Measurements from ENCODE around the gene TRIM46.
A peak's percentile ranks its signal among the peaks of the same experiment; 100 is the strongest.
"Not testable (repeated sequence)": the region's sequence is repeated elsewhere in the genome, so short reads cannot be mapped to it uniquely, and the experiment has no call there.

The TRIM46 gene

DNA sequence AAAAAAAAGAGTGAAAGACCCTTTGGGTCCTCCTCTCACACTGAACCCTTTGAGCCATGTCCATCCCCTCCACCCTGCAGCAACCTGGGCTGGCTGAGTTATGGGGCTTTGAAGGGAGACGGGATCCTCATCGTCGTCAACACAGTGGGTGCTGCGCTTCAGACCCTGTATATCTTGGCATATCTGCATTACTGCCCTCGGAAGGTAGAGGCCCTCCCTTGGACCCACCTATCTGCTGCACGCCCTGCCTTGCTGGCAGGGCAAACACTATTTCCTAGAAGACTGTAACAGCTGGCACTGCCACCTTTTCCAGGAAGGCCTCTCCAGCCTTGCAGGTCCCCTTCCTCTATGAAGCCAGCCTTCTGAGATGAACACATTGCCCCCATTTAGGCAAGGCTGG is 36.9 kb upstream of the TRIM46 start:
- Histone ChIP-seq H3K4me3 (peak overlapping the region; percentile 55 to 82 (median 62)), H3K27ac (peak overlapping the region in 19 of 21 experiments; percentile 1 to 98 (median 96))

DNA sequence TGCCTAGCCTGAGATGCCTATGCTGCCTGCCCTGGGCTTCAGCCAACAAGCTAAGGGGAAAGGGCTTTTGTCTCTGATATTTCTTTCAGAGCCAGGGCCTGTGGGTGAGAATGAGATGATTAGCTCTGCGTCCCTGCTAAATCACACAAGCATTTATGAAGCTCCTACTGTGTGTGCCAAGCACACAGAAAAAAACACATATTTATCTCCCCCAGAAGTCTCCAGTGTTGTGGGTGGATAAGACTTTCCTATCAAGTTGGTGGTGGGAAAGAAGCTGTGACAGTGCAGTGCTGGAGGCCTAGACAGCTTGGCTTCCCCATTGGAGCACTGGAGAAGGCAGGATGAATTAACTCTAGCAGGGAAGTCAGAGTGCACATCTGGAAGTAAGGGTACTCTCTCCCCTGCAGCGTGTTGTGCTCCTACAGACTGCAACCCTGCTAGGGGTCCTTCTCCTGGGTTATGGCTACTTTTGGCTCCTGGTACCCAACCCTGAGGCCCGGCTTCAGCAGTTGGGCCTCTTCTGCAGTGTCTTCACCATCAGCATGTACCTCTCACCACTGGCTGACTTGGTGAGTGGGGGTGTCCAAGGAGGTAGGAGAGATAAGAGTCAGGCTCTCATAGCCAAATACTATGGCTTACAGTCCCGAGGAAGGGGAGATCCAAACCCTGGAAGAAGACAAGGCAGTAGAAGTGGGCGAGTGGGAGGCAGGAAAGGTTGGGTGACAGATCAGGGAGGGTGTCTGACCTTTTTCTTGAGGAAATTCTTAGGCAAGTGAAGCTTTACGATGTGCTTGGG is 36.3 kb upstream of the TRIM46 start:
- Histone ChIP-seq H3K27ac (peak overlapping the region in 16 of 21 experiments; percentile 1 to 98 (median 96)), H3K4me3 (peak overlapping the region in 1 of 7 experiments; percentile 57)

DNA sequence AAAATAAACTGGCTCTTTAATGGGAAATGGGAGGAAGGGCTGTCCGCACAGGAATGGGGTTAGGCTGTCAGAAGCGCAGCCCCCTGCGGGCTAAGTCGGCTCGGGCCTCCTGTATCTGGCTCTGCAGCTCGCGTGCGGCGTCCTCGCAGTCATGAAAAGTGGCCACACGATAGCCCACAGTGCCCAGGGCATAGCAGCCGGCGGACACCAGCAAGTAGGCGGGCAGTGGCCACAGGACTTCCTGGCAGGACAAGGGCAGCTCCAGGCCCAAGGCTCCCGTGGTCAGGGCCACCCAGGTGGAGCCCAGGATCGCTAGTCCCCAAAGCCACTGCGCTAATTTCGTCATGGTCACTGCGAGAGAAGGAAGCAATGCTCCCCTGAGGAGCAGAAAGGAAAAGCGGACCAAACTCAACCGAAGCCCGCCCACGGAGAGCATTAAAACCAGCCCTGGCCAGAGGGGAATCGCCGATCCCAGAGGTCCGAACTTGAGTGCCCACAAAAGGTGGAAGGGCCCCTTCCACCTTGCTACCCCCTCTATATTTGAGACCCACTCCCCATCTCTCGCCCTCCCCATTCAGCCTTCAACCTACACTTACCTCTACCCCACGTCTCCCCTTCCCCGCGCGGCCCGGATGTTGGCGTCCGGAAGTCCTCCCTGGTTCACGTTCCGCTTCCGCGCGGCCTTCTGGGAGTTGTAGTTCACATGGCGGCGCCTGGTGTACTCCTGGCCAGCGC is 33.6 kb upstream of the TRIM46 start, which contains the start of gene DPM3:
Gene DPM3 (minus strand): TSS at position 637 of the 735 bp plus-strand sequence. CDS start 291 bp downstream, at position 346.
- peak within 1 kb of the TSS; percentile 67 to 95 (median 77) for H3K4me3 ChIP-seq
- H3K27ac ChIP-seq = peak within 1 kb of the TSS; percentile 35 to 96 (median 90)

DNA sequence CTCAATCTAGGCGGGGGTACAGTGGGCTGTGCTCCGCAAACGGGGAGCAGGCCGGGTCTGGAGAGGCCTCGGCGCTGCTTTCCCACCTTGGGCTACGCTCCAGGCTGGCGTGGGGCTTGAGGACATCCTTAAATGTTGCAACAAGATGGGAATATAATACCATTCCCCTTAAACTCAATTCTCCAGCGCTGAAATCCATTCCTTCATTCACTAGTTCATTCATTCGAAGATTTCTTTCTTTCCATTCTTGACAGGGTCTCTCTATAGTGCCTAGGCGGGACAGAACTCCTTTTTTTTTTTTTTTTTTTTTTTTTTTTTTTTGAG is 33.1 kb upstream of the TRIM46 start:
- peak overlapping the region; percentile 67 to 95 (median 77) for H3K4me3 ChIP-seq
- peak overlapping the region in 16 of 21 experiments; percentile 79 to 96 (median 91) for H3K27ac ChIP-seq

DNA sequence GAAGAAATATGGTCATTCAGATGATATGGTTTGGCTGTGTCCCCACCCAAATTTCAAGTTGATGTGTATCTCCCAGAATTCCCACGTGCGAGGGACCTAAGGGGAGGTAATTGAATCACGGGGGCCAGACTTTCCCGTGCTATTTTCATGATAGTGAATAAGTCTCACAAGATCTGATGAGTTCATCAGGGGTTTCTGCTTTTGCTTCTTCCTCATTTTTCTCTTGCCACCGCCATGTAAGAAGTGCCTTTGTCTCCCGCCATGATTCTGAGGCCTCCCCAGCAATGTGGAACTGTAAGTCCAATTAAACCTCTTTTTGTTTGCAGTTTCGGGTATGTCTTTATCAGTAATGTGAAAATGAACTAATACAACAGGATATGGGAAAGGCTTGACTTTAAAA is 31.9 kb upstream of the TRIM46 start:
- H3K4me3 ChIP-seq = no peak overlapping the region
- no peak overlapping the region for H3K27ac ChIP-seq

DNA sequence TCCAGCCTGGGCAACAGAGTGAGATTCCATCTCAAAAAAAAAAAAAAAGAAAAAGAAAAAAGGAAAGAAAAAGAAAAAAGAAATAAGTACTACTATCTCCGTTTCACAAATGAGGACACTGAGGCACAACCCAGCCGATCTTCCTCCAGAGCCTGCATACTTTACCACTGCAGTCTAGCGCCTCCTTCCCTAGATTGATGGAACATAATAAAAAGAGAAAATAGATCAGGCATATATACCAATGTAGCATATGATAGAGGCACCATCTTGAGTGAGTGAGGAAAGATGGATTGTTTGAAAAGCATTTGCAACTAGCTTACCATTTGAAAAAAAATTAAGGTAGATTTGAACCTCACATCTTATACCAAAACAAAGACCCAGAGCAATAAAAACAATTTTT is 28.2 kb upstream of the TRIM46 start:
- H3K27ac ChIP-seq = no peak overlapping the region
- H3K4me3 ChIP-seq = no peak overlapping the region

DNA sequence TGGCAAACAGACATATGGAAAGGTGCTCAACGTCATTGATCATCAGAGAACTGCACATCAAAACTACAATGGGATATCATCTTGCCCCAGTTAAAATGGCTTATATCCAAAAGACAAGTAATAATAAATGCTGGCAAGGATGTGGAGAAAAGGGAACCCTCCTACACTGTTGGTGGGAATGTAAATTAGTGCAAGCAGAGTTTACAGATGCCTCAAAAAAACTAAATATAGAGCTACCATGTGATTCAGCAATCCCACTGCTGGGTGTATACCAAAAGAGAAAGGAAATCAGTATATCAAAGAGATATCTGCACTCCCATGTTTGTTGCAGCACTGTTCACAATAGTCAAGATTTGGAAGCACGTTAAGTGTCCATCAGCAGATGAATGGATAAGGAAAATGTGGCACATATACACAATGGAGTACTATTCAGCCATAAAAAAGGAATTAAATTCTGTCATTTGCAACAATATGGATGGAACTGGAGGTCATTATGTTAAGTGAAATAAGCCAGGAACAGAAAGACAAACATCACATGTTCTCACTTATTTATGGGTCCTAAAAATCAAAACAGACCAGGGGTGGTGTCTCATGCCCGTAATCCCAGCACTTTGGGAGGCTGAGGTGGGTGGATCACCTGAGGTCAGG is 17.5 kb upstream of the TRIM46 start:
- not testable (repeated sequence) for H3K4me3 ChIP-seq, H3K27ac ChIP-seq

DNA sequence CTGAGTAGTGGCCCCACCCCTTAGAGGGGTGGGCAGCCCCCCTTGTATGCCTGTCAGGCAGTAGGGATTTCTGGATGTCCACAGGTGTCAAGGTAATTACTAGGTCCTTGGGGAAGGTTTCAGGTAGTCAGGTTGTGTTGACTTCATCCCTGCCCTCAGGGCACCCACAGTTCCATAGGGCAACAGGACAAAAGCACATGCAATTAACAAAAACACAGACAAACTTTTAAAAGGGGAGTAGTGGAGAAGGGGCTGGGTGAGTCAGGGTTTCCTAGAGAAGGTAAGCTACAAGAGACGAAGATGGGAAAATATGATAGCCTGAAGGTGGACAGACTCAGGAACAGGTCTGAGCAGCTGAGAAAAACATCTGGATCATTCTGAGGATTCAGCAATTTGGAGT is 14.7 kb upstream of the TRIM46 start:
- H3K27ac ChIP-seq = no peak overlapping the region
- H3K4me3 ChIP-seq = no peak overlapping the region

DNA sequence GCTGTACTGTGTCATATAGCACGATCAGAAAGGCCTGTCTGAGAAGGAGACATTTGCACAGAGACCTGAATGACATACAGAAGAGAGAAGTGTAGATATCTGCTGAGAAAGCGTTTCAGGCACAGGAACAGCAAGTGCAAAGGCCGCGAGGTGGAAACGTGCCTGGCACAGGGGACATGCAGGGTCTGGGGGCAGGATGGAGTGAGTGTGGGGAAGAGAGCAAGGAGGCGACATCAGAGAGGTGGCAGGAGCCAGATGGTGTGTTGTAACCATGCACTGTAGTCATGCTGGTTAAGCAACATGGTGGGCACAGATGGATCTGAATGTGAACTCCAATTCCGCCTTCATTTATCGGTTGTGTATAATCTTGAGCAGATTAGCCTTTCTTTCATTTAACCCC is 13.5 kb upstream of the TRIM46 start:
- no peak overlapping the region for H3K27ac ChIP-seq

DNA sequence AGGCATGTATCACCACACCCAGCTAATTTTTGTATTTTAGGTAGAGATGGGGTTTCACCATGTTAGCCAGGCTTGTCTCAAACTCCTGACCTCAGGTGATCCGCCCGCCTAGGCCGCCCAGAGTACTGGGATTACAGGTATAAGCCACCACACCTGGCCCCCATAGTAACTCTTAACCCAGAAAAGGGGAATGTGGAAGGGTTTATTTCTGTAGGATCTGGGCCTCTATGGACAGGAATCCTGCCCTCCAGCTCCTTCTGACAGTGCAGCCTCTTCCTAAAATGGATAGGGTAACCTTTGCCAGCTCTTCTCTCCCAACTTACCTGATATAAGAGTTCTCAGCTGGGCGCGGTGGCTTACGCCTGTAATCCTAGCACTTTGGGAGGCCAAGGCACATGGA is 11.0 kb upstream of the TRIM46 start:
- not testable (repeated sequence) for H3K4me3 ChIP-seq, H3K27ac ChIP-seq

More for the DNA sequence above, 13.5 kb upstream of the TRIM46 start:
- H3K4me3 ChIP-seq = no peak overlapping the region

DNA sequence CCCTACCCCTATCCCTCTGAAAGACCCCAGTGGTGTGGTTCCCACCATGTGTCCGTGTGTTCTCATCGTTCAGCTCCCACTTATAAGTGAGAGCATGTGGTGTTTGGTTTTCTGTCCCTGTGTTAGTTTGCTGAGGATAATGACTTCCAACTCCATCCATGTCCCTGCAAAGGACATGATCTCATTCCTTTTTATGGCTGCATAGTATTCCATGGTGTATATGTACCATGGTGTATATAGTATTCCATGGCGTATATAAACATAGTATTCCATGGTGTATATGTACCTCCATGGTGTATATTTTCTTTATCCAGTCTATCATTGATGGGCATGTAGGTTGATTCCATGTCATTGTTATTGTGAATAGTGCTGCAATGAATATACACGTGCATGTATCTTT is 9.9 kb upstream of the TRIM46 start:
- not testable (repeated sequence) for H3K27ac ChIP-seq, H3K4me3 ChIP-seq

DNA sequence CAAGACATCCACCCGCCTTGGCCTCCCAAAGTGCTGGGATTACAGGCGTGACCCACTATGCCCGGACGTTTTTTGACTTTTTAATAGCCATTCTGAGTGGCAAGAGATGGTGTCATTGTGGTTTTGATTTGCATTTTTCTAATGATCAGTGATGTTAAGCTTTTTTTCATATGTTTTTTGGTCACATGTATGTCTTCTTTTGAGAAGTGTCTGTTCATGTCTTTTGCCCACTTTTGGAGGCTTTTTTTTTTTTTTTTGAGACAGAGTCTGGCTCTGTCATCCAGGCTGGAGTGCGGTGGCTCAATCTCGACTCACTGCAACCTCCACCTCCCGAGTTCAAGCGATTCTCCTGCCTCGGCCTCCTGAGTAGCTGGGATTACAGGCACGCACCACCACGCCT is 9.0 kb upstream of the TRIM46 start:
- not testable (repeated sequence) for H3K27ac ChIP-seq, H3K4me3 ChIP-seq

DNA sequence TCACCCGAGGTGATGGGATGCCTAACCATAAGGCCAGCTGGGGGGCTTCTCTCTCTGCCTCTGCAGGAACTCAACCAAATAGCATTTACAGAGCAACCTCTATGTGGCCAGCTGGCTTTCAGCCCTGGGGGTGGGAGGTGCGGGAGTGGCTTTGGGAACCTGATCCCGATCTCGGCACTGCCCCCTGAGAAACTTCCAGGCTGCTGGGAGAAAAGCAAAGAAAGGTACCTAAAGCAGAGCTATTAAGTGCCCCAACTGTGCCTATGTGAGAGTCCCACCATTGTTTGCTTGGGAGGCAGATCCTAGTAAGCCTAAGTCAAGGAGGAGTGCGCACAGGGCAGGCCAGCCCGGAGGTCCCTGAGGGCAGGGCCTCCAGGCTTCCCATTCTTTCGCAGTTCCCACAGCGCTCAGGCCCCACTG is 7.6 kb upstream of the TRIM46 start:
- peak overlapping the region in 5 of 21 experiments; percentile 13 to 81 (median 50) for H3K27ac ChIP-seq
- H3K4me3 ChIP-seq = no peak overlapping the region

DNA sequence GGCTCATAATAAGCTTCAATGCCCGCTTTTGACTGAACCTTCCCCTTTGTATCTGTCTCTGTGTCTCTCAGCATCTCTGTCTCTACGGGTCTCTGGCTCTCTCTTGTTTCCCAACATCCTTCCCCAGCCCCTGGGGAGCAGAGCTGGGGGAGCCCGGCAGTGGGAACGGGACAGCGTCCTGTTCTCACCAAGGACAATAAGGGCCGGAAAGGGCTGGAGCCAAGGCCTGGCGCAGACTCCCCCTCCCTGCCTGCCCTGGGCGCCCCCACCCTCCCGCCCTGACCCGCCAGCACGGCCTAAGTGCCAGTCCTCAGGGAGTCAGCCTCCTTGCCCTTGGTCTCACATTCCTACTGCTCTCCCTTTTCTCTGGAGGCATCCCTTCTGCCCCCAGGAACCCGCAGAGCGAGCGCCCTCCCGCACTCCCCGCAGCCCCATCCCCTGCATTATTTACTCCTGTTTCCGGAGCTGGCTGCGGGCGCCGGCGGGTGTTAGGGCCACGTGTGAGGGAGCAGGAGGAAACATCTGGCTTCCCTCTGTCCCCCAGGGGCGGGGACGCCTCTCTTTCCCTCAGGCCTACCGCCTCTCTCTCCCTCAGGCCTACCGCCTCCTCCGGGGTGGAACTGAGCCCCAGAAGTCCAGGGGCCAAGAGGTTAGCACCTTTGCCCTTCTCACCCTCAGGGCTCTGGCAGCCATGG is 7.0 kb upstream of the TRIM46 start:
- H3K27ac ChIP-seq = peak overlapping the region in 6 of 21 experiments; percentile 13 to 81 (median 49)

DNA sequence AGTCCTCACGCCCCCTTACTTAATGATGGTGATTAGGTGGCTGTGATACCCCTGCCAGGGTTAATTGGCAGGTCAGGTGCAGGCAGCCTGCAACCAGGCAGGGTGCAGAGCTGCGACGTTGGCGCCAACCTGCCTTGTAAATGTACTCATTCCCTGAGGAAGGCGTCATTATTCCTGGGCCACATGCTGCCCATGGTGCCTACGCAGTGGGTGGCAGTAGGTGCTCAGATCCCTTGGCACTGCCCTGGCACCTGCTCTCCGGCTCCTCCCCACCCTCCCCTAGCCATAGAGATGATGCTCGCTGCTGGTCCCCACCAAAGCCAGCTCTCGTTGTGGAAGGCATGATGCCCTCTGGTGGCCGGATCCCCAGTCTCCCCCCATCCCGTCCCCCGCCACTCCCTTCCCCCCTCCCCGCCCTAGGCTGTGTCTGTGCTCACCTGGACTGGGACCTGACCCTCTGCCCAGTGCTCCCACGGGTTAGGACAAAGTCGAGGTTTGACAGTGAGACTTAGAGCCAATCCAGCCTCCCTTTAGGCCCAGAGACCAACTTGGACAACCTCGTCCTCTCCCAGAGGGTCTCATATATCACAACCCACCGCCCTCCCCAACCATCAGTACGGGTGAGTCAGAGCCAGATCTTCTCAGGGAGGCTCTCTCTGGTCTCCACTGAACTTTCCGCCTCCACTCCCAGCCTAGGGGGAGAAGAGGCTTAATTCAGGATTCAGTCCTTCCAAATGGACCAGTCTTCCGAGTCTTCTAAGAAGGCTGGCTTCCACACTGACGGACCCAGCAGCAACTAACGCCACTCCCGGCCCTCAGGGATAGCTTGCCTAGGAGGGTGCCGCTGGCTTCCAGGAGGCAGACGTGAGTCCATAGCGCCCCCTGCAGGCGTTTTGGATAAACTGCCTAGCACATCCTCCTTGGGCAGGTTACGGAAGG is 6.2 kb upstream of the TRIM46 start:
- H3K4me3 ChIP-seq = no peak overlapping the region

More for the DNA sequence above, 7.0 kb upstream of the TRIM46 start:
- no peak overlapping the region for H3K4me3 ChIP-seq

DNA sequence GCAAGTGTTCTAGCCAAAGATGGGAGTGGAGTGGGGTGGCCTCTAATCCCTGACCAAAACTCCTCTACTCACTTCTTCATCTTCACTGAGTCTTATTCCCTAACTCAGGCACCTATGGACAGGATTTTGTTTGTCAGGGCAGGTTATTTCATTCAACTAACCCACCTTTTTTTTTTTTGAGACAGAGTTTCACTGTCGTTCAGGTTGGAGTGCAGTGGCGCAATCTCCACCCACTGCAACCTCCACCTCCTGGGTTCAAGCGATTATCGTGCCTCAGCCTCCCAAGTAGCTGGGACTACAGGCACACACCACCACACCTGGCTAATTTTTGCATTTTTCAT is 5.6 kb upstream of the TRIM46 start:
- not testable (repeated sequence) for H3K27ac ChIP-seq, H3K4me3 ChIP-seq

More for the DNA sequence above, 6.2 kb upstream of the TRIM46 start:
- H3K27ac ChIP-seq = peak overlapping the region in 4 of 21 experiments; percentile 43 to 81 (median 50)

DNA sequence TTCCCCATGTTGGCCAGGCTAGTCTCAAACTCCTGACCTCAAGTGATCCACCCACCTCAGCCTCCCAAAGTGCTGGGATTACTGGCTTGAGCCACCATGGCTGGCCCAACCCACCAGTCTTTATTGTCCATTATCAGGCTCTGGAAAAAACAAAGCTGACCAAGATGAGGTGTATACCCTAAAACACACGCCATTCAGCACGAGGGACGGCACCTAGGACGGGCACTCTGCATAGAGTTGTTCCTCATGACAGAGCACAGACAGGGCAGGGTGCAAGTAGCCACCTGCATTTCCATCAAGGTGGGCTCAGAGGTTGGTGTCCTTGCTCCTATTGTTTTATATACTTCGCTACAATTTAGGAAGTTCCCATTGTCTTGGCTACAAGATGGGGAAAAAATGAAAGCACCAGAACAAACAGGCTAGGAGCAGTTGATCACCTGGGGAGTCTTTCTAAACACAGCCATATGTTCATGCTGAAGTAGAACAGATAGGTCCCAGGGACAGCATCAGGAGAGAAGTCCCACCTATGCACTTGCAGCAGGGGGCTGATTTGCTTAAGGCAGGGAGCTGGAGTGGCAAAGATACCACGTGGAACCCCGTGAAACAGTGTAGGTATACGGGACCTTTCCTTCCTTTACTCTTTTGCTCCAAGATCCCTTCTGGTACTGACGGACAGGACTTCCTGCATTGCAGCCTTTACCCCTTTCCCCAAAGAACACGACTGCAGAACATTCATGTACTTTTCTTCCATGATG is 5.0 kb upstream of the TRIM46 start:
- Histone ChIP-seq H3K4me3 (no peak overlapping the region), H3K27ac (no peak overlapping the region)

DNA sequence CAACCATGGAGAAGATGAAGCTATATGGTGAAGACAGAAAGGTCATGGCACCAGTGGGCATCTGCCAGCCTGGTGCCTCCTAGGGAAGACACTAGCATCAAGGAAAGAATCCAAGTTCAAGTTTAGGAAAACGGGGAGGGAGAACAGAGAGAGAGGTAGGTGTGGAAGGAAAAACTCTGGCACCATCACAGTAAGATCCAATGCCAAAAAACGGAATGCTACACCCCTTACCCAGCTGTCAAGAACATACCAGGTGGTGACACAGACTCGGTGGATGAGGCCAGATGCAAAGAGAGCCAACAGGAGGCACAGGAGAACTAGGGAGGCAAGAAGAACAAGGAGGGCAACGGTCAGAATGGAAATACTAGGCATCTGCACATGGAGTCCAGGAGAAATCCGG is 4.1 kb upstream of the TRIM46 start:
- Histone ChIP-seq H3K27ac (no peak overlapping the region), H3K4me3 (no peak overlapping the region)
